UCSD-AML1 (cell line): Measurements from ENCODE around the gene PHF12.

Source experiments
- DNase-seq: peaks from one replicate; lab custom pipeline; 2025; ENCODE audit not compliant: unreplicated experiment; lab: John Stamatoyannopoulos, UW

The PHF12 gene

DNA sequence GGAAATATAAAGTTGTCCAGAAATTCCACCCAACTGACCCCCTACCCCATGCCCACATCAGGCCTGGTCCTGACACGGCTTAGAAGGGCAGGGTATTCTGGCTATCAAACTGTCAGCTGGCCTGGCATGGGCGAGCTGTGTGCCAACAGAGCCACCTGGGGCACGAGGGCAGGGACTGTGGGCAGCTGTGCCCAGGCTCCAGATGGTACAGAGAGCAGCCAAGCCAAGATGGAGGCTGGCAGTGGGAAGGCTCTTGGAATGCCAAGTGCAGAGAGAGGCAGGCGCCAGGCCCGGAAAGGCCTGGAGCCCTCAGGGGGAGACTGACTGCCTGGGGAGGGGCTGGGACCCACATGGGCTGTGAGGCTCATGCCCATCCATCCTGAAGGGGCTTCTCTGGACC is 24.3 kb upstream of the PHF12 start:
- no peak for DNase-seq

DNA sequence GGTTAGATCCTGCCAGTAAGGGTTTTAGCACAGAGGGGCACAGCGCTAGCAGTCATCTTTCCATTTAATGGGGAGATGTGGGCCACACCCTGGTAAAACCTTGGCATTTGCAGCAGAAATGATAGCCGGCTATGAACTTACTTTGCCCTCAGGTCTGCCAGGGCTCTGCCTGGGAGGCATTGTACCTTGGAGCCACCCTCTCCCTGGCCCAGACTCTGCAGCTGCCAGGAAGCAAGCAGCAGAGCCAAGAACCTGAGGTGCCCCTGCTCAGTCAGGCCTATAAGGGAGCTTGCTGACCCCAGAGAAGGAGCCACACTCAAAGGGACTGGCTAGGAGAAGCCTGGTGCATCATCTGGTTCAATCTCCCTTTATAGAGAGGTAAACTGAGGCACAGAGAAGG is 23.7 kb upstream of the PHF12 start:
- no peak for DNase-seq

DNA sequence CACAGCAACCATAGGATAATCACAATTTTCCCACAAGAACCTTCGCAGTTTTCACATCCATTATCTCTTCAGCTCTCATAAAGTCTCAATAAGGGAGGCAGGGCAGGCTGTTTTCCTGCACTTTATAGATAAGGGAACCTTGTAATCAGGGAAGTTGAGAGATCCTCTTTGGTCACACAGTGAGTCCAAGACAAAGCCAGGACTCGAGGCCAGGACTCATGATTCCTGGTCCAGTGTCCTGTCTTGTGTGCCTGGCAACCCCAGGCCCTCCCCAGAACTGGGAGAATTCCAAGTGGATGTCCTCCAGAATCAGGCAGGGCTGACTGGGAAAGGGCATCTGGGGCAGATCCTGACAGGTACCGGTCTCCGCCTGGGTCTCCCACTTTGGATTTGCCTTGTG is 23.1 kb upstream of the PHF12 start:
- no peak for DNase-seq

DNA sequence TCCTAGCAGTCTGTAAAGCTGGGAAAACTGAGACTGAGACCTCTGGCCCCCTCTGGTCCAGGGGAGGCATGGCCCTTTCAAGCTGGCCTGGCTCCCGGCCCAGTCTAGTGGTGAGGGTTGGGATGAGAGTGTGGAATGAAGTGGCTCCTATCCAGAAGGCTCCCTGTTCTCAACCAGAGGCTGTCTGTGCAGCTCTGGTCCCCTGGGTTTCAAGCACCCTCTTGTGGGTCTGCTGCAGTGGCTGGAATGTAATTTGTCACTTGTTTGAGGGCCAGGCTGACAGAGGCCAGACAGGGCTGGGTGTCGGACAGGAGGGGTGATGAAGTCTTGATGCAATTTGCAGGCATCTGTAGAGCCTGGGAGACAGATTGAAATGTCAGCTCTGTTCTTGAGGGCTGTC is 22.1 kb upstream of the PHF12 start:
- no peak for DNase-seq

DNA sequence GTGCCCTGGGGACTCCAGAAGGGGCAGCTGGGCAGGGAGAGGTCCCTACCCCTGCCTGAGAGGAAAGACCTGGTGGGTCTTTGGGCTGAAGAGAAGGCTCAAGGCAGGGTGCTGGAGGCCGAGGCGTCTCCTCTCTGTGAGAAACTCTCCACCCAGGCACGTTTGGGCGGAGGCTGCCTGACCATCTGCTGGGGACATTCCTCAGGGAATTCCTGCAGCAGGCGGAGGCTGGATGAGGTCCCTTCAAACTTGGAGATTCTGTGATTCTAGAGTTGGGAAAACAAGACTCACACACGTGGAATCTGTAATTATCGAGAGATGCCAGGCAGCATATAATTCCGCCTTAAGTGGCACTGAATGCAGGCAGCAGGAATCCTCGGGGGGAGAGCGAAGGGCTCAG is 21.1 kb upstream of the PHF12 start:
- DNase-seq, result no peak

DNA sequence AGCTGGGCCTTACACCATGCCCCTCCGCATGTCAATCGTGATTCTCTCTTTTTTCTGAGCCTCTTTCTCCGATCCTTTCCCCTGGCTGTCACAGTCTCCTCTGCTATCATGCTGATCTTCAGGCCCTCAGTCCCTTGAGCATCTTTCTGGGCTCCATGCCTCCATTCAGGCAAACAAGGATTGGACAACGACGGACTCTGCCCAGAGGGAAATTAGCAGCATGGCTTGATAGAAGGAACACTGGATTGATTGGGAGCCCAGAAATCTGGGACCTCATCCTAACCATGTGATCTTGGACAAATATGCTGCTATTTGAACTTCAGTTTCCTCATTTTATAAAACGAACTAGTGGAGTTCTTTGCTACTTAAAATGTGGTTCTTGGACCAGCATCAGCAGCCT is 19.6 kb upstream of the PHF12 start:
- no peak for DNase-seq

DNA sequence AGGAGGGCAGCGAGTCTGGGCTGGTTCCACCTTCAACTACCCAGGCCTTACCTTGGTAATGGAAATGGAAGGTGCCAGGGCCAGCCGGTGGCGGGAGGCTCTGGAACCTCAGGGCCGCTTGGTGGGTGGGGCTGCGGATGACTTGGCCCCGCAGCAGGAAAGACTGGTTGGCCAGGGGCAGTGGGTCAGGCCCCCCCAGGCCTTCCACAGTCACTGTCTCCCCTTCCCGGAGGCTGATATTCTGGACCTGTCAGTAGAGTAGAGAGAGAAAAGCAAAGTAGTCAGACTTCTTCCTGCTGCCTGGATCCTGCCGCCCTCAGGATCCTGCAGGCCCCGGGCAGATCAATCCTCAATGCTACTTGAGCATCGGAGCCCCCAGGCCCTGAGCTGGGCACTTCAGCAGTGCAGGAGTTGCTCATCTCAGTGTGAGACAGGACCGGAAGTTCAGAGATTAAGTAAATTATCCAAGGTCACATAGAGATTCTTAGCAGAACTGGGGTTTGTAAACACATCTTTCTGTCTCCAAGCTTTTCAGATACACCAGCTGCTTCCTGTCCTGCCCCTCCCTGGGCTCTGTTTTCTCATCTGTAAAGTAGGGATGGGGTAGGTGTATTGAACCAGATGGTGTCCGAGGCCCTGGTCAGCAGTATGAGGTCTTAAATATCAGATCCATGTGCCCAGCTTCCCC is 18.5 kb upstream of the PHF12 start:
- no peak for DNase-seq

DNA sequence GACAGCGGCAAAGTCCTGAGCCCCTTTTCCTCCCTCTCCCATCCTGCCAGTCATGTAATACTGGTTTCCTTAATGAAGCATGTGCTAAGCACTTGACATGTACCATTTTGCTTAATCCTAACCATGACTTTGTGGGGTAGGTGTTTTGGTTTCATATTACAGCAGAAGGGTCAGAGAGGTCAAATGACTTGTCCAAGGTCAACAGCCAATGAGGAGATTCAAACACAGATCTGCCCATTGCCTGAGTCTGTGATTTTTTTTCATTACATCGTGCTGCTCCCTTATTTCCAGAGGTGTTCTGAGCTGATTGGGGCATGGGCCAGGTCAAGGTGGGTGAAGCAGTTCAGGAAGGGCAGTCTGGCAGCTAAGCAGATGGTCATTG is 17.6 kb upstream of the PHF12 start:
- DNase-seq, result no peak

DNA sequence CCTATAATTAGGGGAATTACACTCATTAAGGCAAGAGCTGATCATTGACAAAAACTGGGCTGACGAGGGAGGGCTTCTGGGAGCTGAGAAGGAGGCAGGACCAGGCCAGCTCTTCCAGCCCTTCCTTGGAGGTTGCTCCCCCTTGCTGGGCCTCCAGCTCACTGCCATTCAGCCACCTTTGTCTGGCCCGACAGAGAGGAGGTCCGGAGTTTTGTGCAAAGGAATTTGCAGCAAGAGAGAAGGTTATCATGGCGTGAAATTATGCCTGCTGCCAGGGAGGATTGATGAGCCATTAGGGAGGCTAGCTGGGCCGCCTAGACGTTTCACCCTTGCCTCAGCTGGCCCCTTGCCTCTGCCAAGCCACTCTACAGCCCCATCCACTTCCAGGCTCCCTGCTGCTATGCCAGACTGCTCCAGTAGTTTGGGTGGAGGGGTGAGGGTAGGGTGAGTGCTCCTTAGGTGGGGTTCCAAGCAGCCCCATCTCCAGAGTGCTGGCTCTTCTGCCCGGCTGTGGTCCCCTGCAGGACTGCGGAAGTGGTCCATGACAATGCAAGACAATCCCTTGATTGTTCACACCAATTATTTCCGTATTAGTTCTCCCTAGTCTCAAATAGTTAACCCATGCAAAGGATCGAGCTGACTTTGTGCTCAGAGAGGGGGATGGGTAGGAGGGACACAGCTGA is 17.1 kb upstream of the PHF12 start:
- DNase-seq, result no peak

DNA sequence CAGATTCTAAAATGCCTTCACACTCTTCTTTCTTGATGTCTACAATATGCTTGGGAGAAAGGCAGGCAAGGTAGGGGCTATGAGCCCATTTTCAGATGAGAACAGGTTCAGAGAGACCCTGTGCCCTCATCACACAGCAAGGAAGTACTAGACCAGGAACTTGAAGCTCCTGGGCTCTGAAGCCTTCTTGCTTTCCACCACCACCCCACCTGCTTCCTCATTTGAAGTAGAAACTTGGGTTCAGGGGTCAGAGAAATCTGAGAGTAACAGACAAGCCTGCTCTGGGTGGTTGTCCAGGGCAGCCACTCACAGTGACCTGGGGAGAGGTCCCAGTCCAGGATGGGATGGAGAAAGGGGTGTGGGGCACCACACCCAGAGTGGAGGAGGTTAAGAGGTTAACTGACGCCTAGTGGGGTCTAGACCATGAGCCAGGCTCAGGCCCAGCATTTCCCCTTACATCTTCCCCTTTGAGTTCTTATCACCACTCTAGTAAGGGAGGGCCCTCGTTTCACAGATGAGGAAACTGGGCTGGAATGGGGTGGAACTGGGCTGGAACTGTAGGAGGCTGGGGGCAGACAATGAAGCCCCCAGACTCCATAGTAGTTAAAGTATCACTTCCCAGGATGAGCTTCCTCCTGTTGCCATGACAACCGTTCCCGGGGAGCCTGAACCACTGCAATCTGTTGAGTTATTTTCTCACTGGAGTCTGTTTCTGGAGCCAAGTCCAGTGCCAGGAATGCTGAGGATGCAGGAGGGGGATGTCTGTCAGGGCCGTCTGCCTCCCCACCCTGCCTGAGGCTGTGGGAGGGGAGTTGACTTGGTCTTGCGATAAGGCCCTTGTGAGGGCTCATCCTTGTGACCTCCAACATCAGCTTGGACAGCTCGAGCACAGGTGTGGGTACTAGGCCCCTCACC is 16.2 kb upstream of the PHF12 start:
- peak; percentile 26 for DNase-seq

DNA sequence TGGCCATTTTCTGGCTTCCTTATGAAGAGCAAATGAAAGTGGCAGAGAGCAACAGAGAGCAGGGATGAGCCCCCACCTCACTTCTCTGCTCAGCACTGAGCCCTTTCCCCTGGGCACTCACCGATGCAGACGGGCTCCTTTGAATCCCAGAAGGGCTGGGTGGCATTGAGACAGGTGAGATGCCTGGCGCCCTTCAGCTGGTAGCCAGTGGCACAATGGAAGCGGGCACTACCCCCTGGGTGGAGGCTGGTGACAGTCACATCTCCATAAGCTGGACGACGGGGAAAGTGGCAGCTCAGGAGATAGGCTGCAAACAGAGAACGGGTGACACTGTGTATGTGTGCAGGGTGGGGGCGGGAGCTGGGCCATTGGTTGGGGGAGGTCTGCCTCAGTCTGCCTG is 12.5 kb upstream of the PHF12 start:
- DNase-seq, result no peak

DNA sequence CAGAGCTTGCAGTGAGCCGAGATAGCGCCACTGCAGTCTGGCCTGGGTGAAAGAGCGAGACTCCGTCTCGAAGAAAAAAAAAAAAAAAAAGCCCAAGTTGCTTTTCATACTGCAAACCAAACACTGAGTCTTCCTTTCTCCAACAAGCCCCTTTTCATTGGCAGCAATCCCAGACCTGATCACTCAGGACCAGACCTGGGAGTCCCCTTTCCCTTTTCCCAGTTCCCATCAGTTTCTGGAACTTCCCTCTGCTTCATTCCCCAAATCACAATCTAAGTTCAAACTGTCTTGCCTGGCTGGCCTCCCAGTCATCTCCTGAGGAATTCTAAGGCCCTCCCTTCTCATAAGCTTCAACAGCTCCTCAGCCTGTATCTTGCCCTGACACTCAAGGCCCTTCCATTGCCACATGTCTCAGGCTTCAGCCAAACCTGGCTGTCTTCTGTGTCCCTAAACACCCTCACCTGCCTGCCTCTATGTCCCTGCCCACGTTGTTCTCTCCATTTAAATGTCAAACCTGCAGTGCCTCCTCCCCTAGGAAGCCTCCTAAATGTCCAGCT is 11.8 kb upstream of the PHF12 start:
- DNase-seq, result no peak

DNA sequence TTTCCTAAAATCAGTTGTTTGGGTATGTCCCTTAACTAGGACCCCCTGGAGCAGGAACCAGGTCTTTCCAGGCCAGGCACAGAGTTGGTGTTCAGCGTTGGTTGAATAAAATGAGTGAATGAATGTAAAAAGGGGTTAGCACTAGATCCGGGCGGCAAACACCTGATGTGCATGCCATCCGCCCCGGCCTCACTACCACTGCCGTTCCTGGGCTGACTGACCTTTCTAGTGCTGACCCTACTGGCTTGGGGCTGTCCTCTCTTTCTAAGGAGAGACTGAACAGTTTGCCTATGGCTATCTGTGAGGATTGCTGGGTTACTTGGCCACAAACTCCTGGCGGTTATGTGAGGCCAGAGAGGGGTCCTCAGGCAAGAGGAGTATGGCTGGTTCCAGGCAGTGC is 10.1 kb upstream of the PHF12 start:
- DNase-seq, result no peak

DNA sequence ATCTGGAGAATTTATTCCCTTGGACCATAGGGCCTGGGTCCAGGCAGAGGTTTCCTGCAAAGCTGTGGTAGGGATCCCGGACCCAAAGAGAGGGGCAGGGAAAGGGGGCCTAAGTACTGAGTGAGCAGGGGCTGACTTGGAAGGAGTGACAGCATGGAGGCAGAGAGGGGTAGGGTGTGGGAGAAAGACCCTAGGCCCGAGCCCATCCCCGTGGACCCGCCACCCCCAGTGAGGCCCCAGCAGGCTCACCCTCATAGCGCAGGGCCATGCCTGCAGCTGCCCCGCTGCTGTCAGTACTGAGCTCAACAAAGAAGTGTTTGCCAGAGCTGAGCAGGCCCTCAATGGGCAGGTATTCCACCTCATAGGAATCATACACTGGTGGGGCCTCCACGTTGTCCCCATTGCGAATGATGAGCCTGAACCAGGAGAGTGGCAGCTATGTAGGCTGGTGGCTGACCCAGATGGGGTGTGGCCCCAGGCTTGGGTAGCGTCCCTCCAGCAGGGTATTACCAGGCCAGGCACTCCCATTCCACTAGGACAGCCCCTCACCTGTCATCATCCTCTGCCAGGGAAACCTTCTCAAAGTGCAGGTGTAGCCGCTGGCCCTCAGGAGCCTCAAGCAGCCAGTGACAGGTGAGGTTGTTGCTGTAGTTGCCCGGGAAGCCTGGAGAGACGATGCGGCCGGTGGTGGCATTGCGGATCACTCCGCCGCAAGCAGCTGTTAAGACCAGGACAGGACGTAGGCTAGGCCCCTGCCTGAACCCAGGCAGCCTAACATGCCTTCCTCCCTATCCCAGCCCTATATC is 9.1 kb upstream of the PHF12 start:
- DNase-seq, result no peak

DNA sequence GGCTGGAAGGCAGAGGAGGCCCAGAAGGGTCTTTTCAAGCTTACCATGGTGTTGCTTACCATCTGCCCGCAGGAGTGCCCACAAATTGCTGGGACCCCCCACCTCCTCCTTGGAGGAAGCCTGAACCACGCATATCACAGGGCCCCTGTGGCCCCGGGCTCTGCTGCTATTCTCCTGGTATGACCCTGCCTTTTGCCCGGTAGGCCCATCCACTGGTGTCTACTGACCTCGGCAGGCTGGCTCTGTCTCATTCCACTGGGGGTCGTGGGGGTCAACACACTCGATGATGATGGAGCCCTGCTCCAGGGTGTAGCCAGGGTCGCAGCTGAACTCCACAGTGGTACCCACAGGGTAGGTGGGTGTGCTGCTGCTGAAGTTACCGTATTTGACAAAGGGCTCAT is 8.2 kb upstream of the PHF12 start:
- no peak for DNase-seq

DNA sequence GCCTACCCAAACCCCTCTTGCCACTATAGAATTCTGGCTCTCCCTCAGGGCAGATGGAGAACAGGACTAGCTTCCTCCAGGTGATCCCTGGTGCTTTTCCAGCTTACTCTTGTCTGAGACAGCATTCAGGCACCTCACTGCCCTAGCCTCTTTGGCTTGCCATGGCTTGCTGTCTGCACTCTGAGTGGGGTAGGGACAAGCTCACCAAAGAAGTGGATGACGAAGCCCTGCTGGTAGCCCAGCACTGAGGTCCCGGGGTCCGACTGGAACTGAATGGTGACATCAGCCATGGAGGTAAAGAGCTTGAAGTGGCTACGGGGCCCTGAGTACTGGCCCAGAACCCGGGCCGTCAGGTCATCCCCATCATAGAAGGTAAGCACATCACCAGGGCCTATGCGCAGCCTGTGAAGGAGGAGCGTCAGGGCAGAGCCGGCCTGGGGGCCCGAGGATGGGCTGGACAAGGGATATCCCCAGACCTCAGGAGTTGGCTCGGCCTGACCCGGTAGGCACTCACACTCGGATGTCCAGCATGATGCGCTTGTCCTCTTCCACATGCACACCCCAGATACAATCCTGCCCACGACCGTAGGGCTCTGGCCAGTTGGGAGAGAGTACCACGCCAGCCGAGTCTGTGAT is 7.6 kb upstream of the PHF12 start:
- DNase-seq, result no peak

DNA sequence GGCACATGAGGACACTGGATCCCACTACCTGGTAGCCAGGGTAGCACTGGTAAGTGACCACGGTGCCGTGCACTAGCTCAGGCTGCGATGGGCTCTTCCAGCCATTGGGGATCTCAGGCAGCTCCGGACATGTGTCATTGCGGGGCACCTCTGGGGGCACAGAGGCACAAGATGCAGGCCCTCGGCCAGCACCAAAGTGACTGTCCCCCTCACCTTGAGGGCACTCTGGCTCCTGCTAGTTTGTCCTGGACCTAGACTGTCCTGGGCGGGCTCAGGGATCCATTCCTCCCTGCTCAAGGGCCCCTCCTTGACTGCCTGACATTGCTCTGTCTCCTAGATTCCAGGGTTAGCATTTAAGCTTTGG is 6.7 kb upstream of the PHF12 start:
- DNase-seq, result no peak

DNA sequence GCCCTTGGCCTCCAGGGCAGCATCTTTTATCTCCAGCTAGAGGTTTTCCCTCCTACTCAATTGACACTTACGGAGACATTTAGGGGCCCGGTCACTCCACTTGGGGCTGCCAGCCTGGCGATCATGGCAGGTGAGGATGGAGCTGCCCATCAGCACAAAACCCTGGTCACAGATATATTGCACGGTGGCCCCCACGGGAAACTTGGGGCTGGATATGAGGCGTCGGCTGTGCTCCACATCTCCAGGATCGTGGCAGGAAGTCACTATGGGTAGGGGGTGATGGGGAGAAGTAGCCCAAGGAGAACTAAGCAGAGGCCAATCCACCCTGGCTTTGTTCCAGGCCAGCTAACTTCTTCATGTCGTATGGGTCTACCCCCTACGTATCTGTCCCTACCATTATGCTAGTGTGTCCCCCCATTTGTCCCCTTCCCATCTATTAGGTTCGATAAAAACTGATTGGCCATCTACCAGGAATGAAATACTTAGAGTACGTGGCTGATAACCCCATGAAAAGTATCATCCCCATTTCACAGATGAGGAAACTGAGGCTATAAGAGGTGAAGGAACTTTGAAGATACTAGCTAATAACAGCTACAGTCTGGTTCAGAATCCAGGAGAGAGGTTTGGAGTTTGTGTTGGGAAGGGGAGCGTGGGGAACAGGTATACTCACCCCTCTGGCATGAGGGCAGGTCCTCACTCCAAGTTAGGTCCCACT is 6.1 kb upstream of the PHF12 start:
- no peak for DNase-seq

DNA sequence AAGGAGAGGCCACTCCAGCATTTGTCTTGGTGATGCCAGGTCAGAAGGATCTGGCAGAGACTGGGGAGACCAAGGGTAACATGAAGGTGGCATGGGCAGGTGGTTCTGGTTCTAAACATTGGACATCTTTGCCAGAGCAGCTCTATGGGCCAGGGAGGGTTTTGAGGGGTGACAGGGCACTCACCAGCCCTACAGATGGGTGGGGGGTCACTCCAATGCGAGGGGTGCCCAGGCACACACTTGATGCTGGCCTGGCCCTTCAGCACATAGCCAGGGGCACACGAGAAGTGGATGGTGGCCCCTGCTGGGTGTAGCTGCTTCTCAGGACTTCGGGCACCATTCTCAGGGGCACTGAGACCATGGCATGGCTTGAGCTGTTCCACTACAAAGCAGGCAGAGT is 5.5 kb upstream of the PHF12 start:
- DNase-seq, result no peak

DNA sequence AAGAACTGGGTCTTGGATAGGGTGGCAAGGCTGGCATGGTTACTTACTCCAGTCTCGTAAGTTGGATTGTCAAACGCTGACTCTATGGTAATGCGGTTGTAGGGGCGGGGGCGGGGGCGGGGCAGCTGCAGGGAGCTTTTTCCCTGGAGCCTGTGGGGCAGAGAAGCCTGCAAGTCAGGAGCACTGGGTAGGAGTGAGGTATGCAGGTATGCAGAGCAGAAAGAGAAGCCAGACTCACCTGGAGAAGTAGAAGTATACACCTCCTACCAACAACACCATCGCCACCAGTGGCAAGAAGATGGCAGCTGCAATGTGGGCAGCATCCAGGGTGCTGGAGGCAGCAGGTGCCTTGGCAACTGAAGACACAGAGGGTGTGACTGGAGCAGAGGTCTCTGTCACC is 4.8 kb upstream of the PHF12 start:
- no peak for DNase-seq
